ENCODE data around the gene MAPK8IP1. TPM values are rescaled to one million over a fixed set of nuclear protein-coding genes. Genes with fewer than 3 reads are reported as not detected.

The MAPK8IP1 gene
- total and polyA plus RNA-seq, 4 donors = 0.78 to 2.7 (median 1.4) TPM

GRCh38 chr11:45876401-45876800 lies 9.1 kb upstream of the MAPK8IP1 start:
- no peak for DNase-seq (ENCODE audit: low spot score)
- no peak overlapping the region for H3K27ac ChIP-seq (ENCODE audit: low read depth in 1 of 2, low read length in 2 of 2)
- no peak overlapping the region for H3K9ac ChIP-seq (ENCODE audit: low read depth in 1 of 2, low read length in 2 of 2)
- TF ChIP-seq RXRA (IDR thresholded peaks at IDR 0.05) (no peak), YY1 (IDR thresholded peaks at IDR 0.05) (no peak), MAX (IDR thresholded peaks at IDR 0.05) (no peak), EGR1 (IDR thresholded peaks at IDR 0.05; ENCODE audit: low read depth in 2 of 2) (no peak), RAD21 (IDR thresholded peaks at IDR 0.05) (no peak), FOXA2 (IDR thresholded peaks at IDR 0.05) (no peak), REST (IDR thresholded peaks at IDR 0.05) (no peak), FOXA1 (IDR thresholded peaks at IDR 0.05) (no peak), GABPA (IDR thresholded peaks at IDR 0.05 in 1 of 2, conservative IDR thresholded peaks at IDR 0.05 in 1 of 2) (no peak)
- TF ChIP-seq, protein P1, sequence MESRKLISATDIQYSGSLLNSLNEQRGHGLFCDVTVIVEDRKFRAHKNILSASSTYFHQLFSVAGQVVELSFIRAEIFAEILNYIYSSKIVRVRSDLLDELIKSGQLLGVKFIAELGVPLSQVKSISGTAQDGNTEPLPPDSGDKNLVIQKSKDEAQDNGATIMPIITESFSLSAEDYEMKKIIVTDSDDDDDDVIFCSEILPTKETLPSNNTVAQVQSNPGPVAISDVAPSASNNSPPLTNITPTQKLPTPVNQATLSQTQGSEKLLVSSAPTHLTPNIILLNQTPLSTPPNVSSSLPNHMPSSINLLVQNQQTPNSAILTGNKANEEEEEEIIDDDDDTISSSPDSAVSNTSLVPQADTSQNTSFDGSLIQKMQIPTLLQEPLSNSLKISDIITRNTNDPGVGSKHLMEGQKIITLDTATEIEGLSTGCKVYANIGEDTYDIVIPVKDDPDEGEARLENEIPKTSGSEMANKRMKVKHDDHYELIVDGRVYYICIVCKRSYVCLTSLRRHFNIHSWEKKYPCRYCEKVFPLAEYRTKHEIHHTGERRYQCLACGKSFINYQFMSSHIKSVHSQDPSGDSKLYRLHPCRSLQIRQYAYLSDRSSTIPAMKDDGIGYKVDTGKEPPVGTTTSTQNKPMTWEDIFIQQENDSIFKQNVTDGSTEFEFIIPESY (IDR thresholded peaks at IDR 0.05) = no peak
- TF ChIP-seq, protein P2, sequence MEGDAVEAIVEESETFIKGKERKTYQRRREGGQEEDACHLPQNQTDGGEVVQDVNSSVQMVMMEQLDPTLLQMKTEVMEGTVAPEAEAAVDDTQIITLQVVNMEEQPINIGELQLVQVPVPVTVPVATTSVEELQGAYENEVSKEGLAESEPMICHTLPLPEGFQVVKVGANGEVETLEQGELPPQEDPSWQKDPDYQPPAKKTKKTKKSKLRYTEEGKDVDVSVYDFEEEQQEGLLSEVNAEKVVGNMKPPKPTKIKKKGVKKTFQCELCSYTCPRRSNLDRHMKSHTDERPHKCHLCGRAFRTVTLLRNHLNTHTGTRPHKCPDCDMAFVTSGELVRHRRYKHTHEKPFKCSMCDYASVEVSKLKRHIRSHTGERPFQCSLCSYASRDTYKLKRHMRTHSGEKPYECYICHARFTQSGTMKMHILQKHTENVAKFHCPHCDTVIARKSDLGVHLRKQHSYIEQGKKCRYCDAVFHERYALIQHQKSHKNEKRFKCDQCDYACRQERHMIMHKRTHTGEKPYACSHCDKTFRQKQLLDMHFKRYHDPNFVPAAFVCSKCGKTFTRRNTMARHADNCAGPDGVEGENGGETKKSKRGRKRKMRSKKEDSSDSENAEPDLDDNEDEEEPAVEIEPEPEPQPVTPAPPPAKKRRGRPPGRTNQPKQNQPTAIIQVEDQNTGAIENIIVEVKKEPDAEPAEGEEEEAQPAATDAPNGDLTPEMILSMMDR (IDR thresholded peaks at IDR 0.05; ENCODE audit: low read depth, low read length, missing input control) = no peak
- peaks cover 12 to 88% (median 76%) of the 10 kb centered on the region in 4 donors for H3K36me3 ChIP-seq (ENCODE audit: control insufficient read depth in 4 of 4, insufficient read depth in 3 of 4, low read depth in 1 of 4, low read length in 3 of 4)
- H3K4me1 ChIP-seq (ENCODE audit: control insufficient read depth in 4 of 4, insufficient read depth in 4 of 4, low read length in 3 of 4) = no peaks in the 10 kb centered on the region
- H3K9me3 ChIP-seq (ENCODE audit: control insufficient read depth in 4 of 4, low read length in 3 of 4) = no peaks in the 10 kb centered on the region
- 74% methylated on average over 6 of the region's 6 CpGs for WGBS
- H3K27me3 ChIP-seq (ENCODE audit: control insufficient read depth in 4 of 4, insufficient read depth in 4 of 4, low read length in 3 of 4) = no peaks in the 10 kb centered on the region
- H3K4me3 ChIP-seq (ENCODE audit: low read depth in 1 of 3, low read length in 3 of 3) = no peak overlapping the region

DNA sequence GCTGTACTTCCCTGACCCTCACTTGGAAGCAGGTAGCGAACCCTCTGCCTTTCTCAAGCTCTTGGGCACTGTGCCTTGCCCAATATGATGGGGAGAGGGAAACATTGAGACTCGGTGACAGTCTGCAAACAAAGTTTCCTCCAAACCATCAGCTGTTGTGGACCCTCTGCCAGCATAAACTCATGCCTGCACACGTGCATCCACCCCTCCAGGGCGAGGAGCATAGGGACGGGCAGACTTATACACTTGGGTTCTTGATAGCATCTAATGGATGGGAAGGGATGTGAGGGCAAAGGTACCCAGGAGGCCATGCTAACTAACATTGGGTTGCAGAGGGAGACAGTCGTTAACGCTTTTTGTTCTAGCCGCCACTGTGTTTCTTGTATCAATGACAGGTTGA lies 8.2 kb upstream of the MAPK8IP1 start:
- Histone ChIP-seq H3K27ac (ENCODE audit: low read depth in 1 of 2, low read length in 2 of 2) (no peak overlapping the region), H3K9ac (ENCODE audit: low read depth in 1 of 2, low read length in 2 of 2) (no peak overlapping the region), H3K9me3 (ENCODE audit: control insufficient read depth in 4 of 4, low read length in 3 of 4) (no peaks in the 10 kb centered on the region), H3K4me3 (ENCODE audit: low read depth in 1 of 3, low read length in 3 of 3) (no peak overlapping the region), H3K27me3 (ENCODE audit: control insufficient read depth in 4 of 4, insufficient read depth in 4 of 4, low read length in 3 of 4) (no peaks in the 10 kb centered on the region), H3K36me3 (ENCODE audit: control insufficient read depth in 4 of 4, insufficient read depth in 3 of 4, low read depth in 1 of 4, low read length in 3 of 4) (peaks cover 12 to 88% (median 77%) of the 10 kb centered on the region in 4 donors), H3K4me1 (ENCODE audit: control insufficient read depth in 4 of 4, insufficient read depth in 4 of 4, low read length in 3 of 4) (no peaks in the 10 kb centered on the region)
- DNase-seq (ENCODE audit: low spot score) = no peak
- WGBS = 91% methylated on average over 8 of the region's 8 CpGs
- TF ChIP-seq, protein P1 (IDR thresholded peaks at IDR 0.05) = no peak
- TF ChIP-seq, protein P2 (IDR thresholded peaks at IDR 0.05; ENCODE audit: low read depth, low read length, missing input control) = no peak
- TF ChIP-seq FOXA2 (IDR thresholded peaks at IDR 0.05) = no peak
- no peak for TF ChIP-seq YY1 (IDR thresholded peaks at IDR 0.05)
